Tongue (tissue), 2 donors: ENCODE data around the gene MLST8. TPM values are rescaled to one million over a fixed set of nuclear protein-coding genes. Genes with fewer than 3 reads are reported as not detected.

Source experiments
- DNase-seq: peaks from one replicate; pipeline ENCODE4 v3.0.0-alpha.2; 2015
- total RNA-seq: library from RNA; depleted of rRNA; stranded (reverse); fragments of >200 nt; gene quantifications from one replicate; pipeline ENCODE4 v1.2.3, GENCODE V29; 2014

The MLST8 gene
- total RNA-seq, 1 donor from 2014 or later, result 27.0 TPM

GRCh38 chr16:2209258-2210008, 4.2 kb downstream of the MLST8 start:
- no peak for DNase-seq

GRCh38 chr16:2210009-2210332, 4.7 kb downstream of the MLST8 start:
- DNase-seq, result no peak

GRCh38 chr16:2210386-2211365, 5.4 kb downstream of the MLST8 start, which contains the start of gene BRICD5:
Gene BRICD5, minus strand, starts transcription at chr16:2210863. Its CDS starts 30 bp downstream, at chr16:2210833.
- DNase-seq, result no peak

GRCh38 chr16:2211923-2212347, 6.7 kb downstream of the MLST8 start:
- DNase-seq, result no peak

- DNase-seq, result peak; percentile 72
These were observed 7.4 kb downstream of the MLST8 start for GRCh38 chr16:2212362-2213324.

GRCh38 chr16:2213817-2214718, 8.8 kb downstream of the MLST8 start:
- no peak for DNase-seq

GRCh38 chr16:2214719-2214968, 9.4 kb downstream of the MLST8 start, which contains the start of gene PGP:
Gene PGP, minus strand, starts transcription at chr16:2214840. Its CDS starts 63 bp downstream, at chr16:2214777.
- DNase-seq, result no peak

- no peak for DNase-seq
These were observed 11.1 kb downstream of the MLST8 start for GRCh38 chr16:2216330-2216729.

- DNase-seq, result peak; percentile 100
These were observed 18.1 kb downstream of the MLST8 start, which contains the start of gene E4F1 for GRCh38 chr16:2223221-2223941. Gene E4F1, plus strand, starts transcription at chr16:2223591. Its CDS starts 23 bp downstream, at chr16:2223614.

GRCh38 chr16:2223942-2224486, 18.8 kb downstream of the MLST8 start:
- DNase-seq, result peak; percentile 54

- no peak for DNase-seq
These were observed 21.1 kb downstream of the MLST8 start for GRCh38 chr16:2226245-2226793.

- no peak for DNase-seq
These were observed 21.7 kb downstream of the MLST8 start for GRCh38 chr16:2226918-2227317.

GRCh38 chr16:2228161-2228824, 23.0 kb downstream of the MLST8 start:
- no peak for DNase-seq

GRCh38 chr16:2229091-2229490, 23.8 kb downstream of the MLST8 start:
- DNase-seq, result no peak

- DNase-seq, result no peak
These were observed 24.5 kb downstream of the MLST8 start for GRCh38 chr16:2229632-2230250.

GRCh38 chr16:2230376-2230775, 25.1 kb downstream of the MLST8 start:
- DNase-seq, result no peak

- no peak for DNase-seq
These were observed 26.0 kb downstream of the MLST8 start for GRCh38 chr16:2231016-2231931.
